Testis (tissue), 3 donors: ENCODE results near the gene CDK10. TPM values are rescaled to one million over a fixed set of nuclear protein-coding genes. Genes with fewer than 3 reads are reported as not detected.

Experiments
- DNase-seq: peaks from one replicate; pipeline ENCODE4 v3.0.0-alpha.2; 2019
- H3K27ac ChIP-seq, 2 donors: fragments of 200-600 bp; sonication (generic); one replicate each; pipeline ENCODE4 v1.5.1; 2019
- H3K27me3 ChIP-seq: fragments of 200-600 bp; sonication (generic); one replicate; pipeline ENCODE4 v1.5.1; 2019
- H3K36me3 ChIP-seq: fragments of 200-600 bp; sonication (generic); one replicate; pipeline ENCODE4 v1.5.1; 2017; ENCODE audit warnings: low read depth; ENCODE audit errors: missing control alignments
- H3K4me1 ChIP-seq: fragments of 200-600 bp; sonication (generic); one replicate; pipeline ENCODE4 v1.5.1; 2019
- H3K4me3 ChIP-seq, 2 donors: fragments of 200-600 bp; sonication (generic); one replicate each; pipeline ENCODE4 v1.5.1; 2017 to 2019
- H3K9me3 ChIP-seq: fragments of 200-600 bp; sonication (generic); one replicate; pipeline ENCODE4 v1.5.1; 2017
- POLR2A ChIP-seq: fragments of 450-650 bp; IDR thresholded peaks from one replicate; pipeline ENCODE4 v1.6.1; 2017; ENCODE audit warnings: antibody characterized with exemption, mild to moderate bottlenecking, moderate library complexity
- WGBS, 2 donors: methylation state at CpG; one replicate each; pipeline ENCODE4 v1.1.5; 2018; 5-methylcytosine and 5-hydroxymethylcytosine counted together
- intact Hi-C: fragments of 100-400 bp; cut with DNase I; formaldehyde crosslinking; loops from one replicate; pipeline ENCODE4 v1.15.1; 2023; ENCODE audit warnings: low total_unique reads
- polyA plus RNA-seq: library from polyadenylated mRNA; stranded (reverse); fragments of 350-450 nt; fragmentation: Illumina TruSeq; extraction: RNeasy Lipid Tissue Mini Kit (QIAGEN cat#74804); gene quantifications from one replicate; pipeline ENCODE4 v1.2.3, GENCODE V29; 2014; ENCODE audit warnings: low read depth, low replicate concordance; ENCODE audit not compliant: insufficient read depth
- total RNA-seq, 2 donors: library from RNA; depleted of rRNA; stranded (reverse); fragments of >200 nt; gene quantifications; one replicate each; pipeline ENCODE4 v1.2.3, GENCODE V29; 2016
- TF ChIP-seq, protein P1 (sequence below), 3 experiments: fragments of 450-650 bp in 2 of 3; fragments of 200-600 bp in 1 of 3; sonication (generic) in 1 of 3; IDR thresholded peaks; one replicate each; pipeline ENCODE4 v1.5.1; 2016 to 2019; ENCODE audit warnings: antibody characterized with exemption in 3 of 3, mild to moderate bottlenecking in 2 of 3, moderate library complexity in 1 of 3

Gene CDK10
- total and polyA plus RNA-seq, 3 donors from 2014 or later = 68.0 to 88.3 (median 77.1) TPM

DNA sequence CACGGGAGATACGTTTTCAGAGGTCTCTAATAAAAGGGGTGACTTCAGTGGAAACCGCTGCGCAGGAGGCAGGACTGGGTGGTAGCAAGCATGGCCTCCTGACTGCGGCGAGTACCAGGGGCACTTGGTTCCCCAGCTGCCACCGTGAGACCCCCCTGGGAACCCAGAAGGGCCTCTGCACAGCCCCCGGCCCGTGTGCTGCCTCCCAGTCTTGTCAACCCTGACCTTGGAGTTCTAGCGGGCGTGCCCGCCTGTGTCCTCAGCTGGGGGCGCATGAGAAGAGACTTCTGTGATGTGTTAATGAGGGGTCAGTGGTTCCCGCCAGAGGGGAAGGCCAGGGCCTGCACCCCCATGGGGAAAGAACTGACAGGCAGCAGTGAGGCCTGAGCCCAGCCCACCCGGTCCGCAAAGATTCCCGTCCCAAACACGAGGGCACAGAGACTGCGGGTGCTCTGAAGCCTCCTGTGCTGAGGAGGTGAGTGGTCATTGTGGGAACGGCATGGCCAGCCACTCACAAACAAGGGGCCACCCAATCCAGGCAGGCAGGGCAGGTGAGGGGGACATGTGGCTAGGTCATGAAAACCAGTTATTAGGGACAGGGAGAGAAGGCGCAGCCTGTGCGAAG, 44.2 kb downstream of the CDK10 start:
- no peak overlapping the region for H3K4me3 ChIP-seq
- no peaks in the 10 kb centered on the region for H3K36me3 ChIP-seq
- no peaks in the 10 kb centered on the region for H3K27me3 ChIP-seq
- intact Hi-C loops = no loop called here
- 79 to 86% methylated on average over 19 to 22 of the region's 22 CpGs for WGBS, 2 donors
- H3K4me1 ChIP-seq = no peaks in the 10 kb centered on the region
- TF ChIP-seq, protein P1, sequence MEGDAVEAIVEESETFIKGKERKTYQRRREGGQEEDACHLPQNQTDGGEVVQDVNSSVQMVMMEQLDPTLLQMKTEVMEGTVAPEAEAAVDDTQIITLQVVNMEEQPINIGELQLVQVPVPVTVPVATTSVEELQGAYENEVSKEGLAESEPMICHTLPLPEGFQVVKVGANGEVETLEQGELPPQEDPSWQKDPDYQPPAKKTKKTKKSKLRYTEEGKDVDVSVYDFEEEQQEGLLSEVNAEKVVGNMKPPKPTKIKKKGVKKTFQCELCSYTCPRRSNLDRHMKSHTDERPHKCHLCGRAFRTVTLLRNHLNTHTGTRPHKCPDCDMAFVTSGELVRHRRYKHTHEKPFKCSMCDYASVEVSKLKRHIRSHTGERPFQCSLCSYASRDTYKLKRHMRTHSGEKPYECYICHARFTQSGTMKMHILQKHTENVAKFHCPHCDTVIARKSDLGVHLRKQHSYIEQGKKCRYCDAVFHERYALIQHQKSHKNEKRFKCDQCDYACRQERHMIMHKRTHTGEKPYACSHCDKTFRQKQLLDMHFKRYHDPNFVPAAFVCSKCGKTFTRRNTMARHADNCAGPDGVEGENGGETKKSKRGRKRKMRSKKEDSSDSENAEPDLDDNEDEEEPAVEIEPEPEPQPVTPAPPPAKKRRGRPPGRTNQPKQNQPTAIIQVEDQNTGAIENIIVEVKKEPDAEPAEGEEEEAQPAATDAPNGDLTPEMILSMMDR (IDR thresholded peaks at IDR 0.05) = no peak
- TF ChIP-seq POLR2A = no peak
- no peaks in the 10 kb centered on the region for H3K9me3 ChIP-seq
- H3K27ac ChIP-seq = no peak overlapping the region
- DNase-seq = no peak

DNA sequence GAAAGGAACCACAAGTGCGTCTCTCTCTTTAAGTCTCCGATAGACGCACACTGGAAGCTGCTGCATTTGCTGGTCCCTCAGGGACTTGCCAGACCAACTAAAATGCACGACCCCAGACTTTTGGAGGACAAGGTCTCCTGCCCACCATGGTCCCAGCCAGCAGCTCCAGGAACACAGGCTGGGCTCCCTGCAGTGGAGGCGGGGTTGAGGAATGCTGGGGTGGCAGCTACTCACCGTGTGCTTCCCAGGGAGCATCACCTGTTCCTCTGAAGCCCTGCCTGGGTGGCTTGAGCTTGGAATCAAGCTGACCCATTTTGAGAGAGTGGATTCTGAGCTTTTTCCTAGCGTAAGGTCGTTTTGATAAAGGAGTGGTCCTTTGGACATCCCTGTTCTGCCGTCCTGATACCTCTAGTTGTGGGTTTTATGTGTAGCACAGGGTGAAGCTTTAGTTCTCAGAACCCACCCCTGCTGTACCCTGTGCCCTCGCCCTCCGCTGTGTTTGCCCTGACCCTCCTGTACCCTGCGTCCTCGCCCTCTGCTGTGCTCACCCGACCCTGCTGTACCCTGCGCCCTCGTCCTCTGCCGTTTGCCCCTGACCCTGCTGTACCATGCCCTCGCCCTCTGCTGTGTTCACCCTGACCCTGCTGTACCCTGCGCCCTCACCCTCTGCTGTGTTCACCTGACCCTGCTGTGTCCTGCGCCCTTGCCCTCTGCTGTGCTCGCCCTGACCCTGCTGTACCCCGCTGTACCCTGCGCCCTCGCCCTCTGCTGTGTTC, 45.8 kb downstream of the CDK10 start:
- no peak for DNase-seq
- Histone ChIP-seq H3K9me3 (no peaks in the 10 kb centered on the region), H3K27me3 (no peaks in the 10 kb centered on the region), H3K27ac (no peak overlapping the region), H3K36me3 (no peaks in the 10 kb centered on the region), H3K4me1 (no peaks in the 10 kb centered on the region), H3K4me3 (no peak overlapping the region)
- TF ChIP-seq POLR2A = no peak
- TF ChIP-seq, protein P1 (IDR thresholded peaks at IDR 0.05) = no peak
- 88 to 91% methylated on average over 24 of the region's 24 CpGs for WGBS, 2 donors
- intact Hi-C loops = no loop called here

DNA sequence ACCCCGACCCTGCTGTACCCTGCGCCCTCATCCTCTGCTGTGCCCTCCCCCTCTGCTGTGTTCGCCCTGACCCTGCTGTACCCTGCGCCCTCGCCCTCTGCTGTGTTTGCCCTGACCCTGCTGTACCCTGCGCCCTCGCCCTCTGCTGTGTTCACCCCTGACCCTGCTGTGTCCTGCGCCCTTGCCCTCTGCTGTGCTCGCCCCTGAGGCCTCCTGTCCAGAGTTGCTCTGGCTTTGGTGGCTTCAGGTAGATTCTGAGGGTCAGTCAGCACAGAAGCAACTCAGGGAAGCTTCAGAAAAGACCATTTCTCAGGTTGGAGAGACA, 46.4 kb downstream of the CDK10 start:
- no peak for DNase-seq
- TF ChIP-seq POLR2A = no peak
- TF ChIP-seq, protein P1 (IDR thresholded peaks at IDR 0.05) = no peak
- Histone ChIP-seq H3K4me1 (no peaks in the 10 kb centered on the region), H3K36me3 (no peaks in the 10 kb centered on the region), H3K27ac (no peak overlapping the region), H3K4me3 (no peak overlapping the region), H3K27me3 (no peaks in the 10 kb centered on the region), H3K9me3 (no peaks in the 10 kb centered on the region)
- intact Hi-C loops = no loop called here
- WGBS, 2 donors = 95% methylated on average over 9 of the region's 9 CpGs

DNA sequence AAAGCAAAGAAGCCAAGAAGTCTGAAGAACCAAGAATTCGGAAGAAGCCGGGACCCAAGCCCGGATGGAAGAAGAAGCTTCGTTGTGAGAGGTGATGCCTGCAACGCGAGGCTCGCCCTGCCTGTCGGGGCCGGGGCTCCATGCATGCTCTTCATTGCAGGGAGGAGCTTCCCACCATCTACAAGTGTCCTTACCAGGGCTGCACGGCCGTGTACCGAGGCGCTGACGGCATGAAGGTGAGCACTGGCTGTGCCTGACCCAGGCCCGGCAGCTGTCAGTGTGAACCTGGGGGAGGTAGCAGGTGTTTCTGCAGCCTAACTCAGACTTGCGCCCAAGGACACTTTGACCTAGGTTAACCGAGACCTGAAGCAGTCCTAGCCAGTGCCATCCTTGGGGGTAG, 46.8 kb downstream of the CDK10 start:
- Histone ChIP-seq H3K4me1 (no peaks in the 10 kb centered on the region), H3K4me3 (no peak overlapping the region), H3K36me3 (no peaks in the 10 kb centered on the region), H3K27me3 (no peaks in the 10 kb centered on the region), H3K9me3 (no peaks in the 10 kb centered on the region), H3K27ac (no peak overlapping the region)
- TF ChIP-seq, protein P1 (IDR thresholded peaks at IDR 0.05) = no peak
- intact Hi-C loops = no loop called here
- WGBS, 2 donors = 92% methylated on average over 8 to 17 of the region's 17 CpGs
- DNase-seq = no peak

DNA sequence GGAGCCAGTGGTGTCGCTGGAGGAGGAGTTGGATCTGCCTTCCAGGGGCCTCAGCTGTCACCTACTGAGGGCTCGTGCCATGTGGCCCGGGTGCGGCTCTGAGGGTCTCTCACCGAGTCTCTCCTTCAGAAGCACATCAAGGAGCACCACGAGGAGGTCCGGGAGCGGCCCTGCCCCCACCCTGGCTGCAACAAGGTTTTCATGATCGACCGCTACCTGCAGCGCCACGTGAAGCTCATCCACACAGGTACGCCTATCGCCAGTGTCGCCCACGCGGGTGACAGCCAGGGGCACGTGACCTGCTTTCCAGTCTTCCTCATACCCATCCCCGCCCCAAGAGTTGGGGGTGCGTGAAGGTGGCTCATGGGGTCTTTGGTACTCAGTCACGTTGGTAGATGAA, 47.3 kb downstream of the CDK10 start:
- TF ChIP-seq, protein P1 (IDR thresholded peaks at IDR 0.05) = no peak
- TF ChIP-seq POLR2A = no peak
- intact Hi-C loops = no loop called here
- Histone ChIP-seq H3K4me3 (no peak overlapping the region), H3K4me1 (no peaks in the 10 kb centered on the region), H3K9me3 (no peaks in the 10 kb centered on the region), H3K36me3 (no peaks in the 10 kb centered on the region), H3K27me3 (no peaks in the 10 kb centered on the region), H3K27ac (no peak overlapping the region)
- 92 to 94% methylated on average over 18 to 21 of the region's 21 CpGs for WGBS, 2 donors
- DNase-seq = no peak
